Erythroblast (primary cell): ENCODE results near the gene TFIP11.

ENCODE experiments used
- DNase-seq, 2 experiments: peaks; one replicate each; lab custom pipeline; 2025; lab: John Stamatoyannopoulos, UW
- GATA1 ChIP-seq: IDR thresholded peaks from 2 replicates; pipeline ENCODE4 v1.6.1; 2011; ENCODE audit warnings: low read depth, mild to moderate bottlenecking, control low read depth, low read length, moderate library complexity
- POLR2A ChIP-seq: IDR thresholded peaks from 2 replicates; pipeline ENCODE4 v1.6.1; 2011; ENCODE audit warnings: mild to moderate bottlenecking, low read length

The TFIP11 gene

DNA sequence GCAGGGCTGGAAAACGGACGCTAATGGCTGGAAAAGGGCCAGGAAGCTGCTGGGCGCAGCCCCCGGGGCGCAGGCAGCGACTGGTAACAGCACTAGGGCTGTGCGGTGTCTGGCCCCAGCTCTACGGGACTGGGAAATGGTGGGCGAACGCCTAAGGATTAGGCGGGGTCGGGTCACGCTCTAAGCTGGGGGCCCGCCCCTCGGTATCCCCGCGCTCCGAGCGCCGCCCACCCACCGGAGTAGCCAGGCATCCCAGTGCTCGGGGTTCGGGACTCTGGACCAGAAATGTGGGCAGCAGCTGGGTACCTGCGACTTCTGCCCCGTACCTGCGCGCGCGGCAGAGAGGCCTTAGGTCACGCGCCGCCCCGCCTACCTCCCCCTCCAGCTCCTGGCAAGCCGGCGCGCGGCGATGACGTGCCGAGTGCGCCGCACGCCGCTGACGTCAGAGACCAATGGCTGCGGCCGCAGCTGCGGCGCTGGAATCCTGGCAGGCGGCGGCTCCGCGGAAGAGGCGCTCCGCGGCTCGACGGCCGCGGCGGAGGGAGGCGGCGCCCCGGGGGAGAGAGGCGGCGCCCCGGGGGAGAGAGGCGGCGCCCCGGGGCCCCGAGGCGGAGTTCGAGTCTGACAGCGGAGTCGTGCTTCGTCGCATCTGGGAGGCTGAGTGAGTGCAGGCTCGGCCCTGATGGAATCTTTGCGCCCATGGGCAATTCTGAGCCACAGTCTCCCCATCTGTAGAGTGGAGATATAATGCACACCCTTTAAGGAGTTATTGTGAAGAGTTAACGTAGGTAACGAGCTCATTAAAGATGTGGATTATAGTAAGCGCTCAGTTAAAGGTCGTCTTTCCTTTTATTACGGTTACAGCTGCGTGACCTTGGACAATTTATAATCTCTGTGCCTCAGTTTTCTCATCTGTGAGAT lies 28.6 kb downstream of the TFIP11 start, which contains the start of the genes HPS4 and SRRD:
HPS4 (minus strand) TSS at position 345 of the 921 bp plus-strand sequence. CDS start 2,021 bp downstream, outside the sequence.
SRRD (plus strand) TSS at position 439 of the 921 bp plus-strand sequence; CDS start at position 453, 14 bp downstream.
- DNase-seq, result peak; percentile 96 to 98
- no peak for TF ChIP-seq GATA1
- peak; percentile 85 for TF ChIP-seq POLR2A

DNA sequence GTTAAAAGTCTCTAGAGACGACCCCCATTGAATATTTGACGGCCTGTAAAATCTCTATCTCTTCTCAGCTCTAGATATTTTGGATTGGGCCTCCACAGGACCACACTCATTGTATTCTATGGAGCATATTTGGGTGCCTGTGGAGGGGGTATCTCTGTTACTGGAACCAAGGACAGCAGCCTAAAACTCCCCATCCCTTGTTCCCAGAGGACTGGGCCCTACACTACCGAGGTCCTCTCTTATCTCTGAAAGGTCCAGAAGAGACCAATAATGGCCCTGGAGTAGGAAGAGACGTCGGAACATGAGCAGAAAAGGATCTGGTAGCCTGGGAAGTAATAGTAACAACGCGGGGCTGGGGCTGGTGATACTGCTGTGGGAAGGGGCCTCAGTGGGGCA lies 29.2 kb downstream of the TFIP11 start:
- TF ChIP-seq POLR2A, result no peak
- DNase-seq, result no peak

DNA sequence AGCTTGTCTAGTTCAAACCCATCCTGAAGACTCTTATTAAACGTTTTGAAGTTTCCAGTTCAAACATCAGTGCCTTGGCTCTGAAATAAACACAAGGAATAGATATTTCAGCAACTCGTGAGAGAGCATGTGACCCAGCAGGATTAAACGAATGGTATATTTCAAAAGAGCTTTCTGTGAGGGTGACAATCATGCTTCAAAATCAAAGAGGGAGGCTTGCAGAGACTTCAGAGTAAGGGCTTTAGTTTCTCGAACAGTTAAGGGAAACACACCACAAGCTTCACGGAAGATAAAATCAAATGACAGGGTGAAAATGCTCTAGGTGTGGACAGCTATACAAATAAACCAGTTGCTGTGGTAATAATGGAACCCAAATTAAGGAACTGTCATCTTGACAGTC lies 30.1 kb downstream of the TFIP11 start:
- TF ChIP-seq POLR2A (no peak), GATA1 (no peak)

DNA sequence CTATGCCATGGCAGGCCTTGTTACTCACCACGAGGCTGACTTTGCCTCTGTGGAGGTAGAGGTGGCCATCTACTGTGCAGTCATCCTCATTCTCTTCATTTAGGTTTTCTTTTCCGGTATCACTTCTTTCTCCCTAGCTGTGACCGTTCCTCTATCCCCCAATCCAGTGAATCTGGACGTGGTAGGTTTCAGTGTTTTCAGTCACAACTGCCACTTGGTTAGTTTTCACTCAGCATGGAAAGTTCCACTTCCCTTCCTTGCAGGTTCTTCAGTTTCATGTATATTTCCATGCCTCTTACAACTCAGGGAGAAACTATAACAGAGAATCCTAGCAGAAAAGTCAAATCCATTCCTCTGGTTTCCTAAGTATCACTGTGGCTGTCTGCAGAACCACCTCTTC lies 30.6 kb downstream of the TFIP11 start:
- peak in 1 of 2 experiments; percentile 51 for DNase-seq
- TF ChIP-seq POLR2A (no peak), GATA1 (no peak)

More for the DNA sequence above, 30.1 kb downstream of the TFIP11 start:
- peak; percentile 57 to 68 for DNase-seq

DNA sequence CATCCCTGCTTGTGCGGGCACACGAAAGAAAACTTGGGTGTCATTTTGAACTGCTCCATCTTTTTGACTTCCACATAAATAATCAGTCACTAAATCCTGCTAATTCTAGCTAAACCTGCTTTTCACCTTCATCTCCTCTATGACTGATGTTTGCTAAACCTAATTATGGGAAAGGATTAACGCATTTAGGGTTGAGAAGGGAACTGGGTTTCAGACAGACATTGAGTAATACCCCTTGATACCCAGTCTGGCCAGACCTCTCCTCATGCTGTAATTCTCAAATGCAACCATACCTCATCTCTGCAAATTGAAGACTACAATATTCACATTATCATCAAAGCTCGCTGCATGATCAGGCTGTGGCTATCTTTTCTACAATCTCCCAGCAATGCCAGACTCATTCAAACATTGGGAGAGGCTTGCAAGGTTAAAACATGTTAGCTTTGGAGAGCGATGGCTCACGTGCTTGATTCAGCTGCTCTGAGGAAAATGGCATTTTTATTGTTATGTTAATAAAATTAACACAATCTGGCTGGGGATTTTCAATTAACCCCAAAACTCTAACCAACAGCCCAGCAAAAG lies 31.1 kb downstream of the TFIP11 start:
- peak; percentile 36 to 51 for DNase-seq
- TF ChIP-seq POLR2A (no peak), GATA1 (no peak)

DNA sequence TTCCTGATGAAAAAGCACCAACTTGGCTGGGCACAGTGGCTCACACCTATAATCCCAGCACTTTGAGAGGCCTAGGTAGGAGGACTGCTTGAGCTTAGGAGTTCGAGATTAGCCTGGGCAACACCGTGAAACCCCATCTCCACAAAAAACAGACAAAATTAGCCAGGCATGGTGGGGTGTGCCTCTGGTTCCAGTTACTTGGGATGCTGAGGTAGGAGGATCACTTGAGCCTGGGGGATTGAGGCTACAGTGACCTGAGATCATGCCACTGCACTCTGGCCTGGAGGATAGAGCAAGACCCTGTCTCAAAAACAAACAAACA lies 31.7 kb downstream of the TFIP11 start:
- DNase-seq, result no peak
- TF ChIP-seq POLR2A, result no peak
- no peak for TF ChIP-seq GATA1

DNA sequence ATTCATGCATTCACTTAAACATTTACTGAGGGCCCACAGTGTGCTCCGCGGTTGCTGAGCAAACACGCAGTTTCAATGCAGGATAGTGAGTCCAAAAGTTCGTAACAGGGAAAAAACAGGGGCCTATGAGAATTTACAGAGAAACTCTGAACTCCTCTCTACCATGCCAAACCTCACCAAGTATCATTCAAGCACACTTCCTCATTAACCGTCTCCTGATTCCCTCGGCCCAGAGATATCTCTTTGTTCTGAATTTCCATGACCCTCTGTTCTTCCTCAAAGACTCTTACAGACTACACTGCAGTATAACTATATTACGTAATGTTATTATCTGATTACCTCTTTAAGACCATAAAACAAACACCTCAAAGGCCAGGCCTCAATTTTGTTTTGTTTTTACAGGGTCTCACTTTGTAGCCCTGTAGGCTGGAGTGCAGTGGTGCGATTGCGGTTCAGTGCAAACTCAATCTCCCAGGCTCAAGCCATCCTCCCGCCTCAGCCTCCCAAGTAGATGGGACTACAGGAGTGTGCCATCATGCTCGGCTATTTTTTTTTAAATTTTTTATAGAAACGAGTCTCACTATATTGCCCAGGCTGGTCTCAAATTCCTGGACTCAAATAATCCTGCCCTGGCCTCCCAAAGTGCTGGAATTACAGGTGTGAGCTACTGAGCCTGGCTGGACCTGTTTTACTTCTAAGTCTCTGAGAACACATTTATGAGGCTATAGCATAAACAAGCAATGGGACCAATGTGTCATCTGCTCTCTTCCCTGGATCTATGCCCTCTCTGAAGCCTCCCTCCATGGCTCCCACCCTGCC lies 32.3 kb downstream of the TFIP11 start:
- TF ChIP-seq POLR2A (peak; percentile 80), GATA1 (no peak)
- DNase-seq, result peak in 1 of 2 experiments; percentile 51

DNA sequence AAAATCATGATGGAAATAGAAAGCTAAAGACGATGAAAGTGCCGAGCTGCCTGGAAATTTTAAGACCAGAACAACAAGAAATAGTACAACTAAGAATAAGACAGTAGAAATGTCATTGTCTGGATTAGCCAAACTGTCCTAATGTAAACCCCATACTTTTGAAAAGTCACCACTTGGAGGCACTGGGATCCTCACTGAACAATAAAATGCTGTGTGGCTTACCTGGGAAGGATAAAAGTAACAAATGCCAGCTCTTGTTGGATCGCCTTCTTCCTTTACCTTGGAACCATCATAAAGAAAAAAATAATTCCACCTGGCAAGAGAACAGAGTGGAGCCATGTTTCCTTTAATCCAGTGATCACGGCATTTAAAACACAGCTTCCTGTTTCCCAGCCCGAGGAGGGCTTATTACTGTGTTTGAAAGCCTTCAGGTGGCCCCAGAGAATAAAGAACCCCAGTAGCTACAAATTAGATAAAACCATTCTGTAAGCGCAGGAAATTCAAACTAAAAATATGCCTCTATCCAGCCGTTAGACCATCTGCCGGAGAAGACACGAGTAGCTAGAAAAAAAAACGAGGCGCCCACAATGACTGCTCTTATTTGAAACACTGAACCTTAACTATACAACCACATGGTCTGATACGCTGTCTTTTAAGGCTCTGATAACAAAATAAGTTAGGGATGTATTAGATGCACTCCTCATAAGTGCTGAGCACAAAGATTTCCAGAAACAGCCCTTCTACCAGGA lies 33.1 kb downstream of the TFIP11 start:
- peak; percentile 88 to 93 for DNase-seq

DNA sequence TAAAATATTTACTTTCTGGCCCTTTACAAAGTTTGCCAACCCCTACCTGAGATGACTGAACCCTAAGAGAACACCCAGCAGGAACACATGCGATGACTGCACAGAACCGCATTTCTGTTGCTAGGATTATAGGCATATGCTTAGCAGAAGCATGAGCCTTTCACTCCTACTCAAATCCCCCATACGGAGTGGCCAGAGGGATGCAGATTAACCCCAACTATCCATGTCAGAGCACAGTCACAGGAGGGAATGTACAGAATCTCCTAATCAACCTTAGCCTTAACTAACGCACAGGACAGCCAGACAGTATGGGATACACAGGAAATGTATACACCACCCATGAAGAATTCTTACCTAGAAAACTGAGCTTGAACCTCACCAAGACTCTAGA lies 34.9 kb downstream of the TFIP11 start:
- TF ChIP-seq GATA1 (no peak), POLR2A (no peak)
- DNase-seq, result no peak

More for the DNA sequence above, 33.1 kb downstream of the TFIP11 start:
- no peak for TF ChIP-seq POLR2A

DNA sequence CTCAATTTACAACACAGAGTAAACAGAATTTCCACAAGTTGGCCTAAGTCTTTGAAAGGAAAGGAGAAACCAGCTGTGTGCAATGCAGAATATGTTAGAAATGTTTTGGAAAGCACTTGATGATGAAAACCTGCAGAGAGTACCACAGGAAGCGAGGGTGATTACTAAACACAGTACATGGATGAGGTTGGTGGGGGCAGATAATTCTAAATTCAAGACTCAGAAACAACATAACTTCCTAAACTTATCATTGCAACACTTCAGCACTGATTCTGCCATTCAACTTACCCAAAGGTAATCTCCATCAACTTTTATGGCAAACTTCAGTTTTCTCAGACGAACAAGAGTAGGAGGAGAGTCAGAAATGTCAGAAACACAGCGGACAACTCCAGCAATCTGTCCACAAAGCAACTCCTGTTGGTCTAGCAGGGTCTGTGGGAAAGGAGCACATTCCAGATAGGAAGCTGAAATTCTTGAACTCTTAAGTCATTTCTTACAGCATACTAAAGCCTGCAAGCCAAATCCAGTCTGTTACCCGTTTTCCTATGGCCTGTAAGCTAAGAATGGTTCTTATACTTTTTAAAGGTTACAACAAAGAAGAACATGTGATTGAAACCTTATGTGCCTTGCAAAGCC lies 35.5 kb downstream of the TFIP11 start:
- TF ChIP-seq GATA1 (no peak), POLR2A (no peak)
- DNase-seq, result no peak

DNA sequence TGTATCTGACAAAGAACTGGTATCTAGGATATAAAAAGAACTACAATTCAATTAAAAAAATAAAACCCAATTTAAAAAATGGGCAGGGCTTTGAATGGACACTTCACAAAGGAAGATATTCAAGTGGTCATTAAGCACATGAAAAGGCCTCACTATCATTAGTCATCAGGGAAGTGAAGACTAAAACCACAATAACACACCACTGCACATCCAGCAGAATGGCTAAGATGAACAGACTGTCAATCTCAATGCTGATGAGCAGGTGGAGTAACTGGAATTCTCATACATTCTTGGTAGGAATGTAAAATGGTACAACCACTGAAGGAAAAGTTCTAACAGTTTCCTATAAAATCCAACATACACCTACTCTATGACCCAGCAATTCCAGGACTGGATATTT lies 37.6 kb downstream of the TFIP11 start:
- no peak for DNase-seq
- TF ChIP-seq POLR2A, result no peak
- TF ChIP-seq GATA1, result no peak

DNA sequence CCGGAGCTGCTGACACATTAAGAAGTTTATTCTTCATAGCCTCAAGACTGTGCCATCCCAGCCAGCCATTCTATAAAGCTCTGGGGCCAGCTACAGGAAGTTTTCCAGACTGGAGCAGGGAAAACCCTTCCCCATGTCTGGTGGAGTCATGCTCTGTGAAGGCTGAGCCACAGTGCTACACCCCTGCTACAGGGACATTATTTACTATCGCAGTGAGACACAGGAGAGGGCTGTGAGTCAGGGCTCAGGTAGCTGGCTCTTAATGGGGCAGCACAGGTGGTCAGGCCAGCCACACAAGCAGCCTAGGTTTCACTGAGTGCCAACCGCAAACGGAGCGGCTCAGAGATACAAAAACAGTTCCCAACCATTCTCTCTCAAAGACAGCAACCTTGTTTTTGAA lies 40.8 kb downstream of the TFIP11 start:
- DNase-seq, result no peak
- TF ChIP-seq GATA1 (no peak), POLR2A (no peak)

DNA sequence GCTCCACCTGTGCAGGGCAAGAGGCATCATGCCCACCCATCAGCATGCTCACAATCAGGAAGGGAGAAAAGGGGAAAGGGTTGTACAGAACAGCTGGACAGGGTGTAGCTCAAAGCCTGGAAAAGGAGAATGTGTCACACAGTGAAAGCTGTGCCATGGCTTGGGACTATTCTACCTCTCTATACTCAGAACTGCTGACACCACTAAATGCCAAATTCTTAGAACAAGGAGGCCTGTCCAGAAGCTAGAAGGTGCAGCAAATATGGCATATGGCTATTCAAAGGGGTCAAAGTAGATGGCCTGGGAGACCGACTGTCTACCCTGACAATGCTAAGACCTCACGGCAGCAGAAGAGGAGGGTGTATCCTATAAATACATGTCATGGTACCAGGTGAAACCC lies 41.5 kb downstream of the TFIP11 start:
- no peak for DNase-seq
- no peak for TF ChIP-seq POLR2A
- no peak for TF ChIP-seq GATA1

DNA sequence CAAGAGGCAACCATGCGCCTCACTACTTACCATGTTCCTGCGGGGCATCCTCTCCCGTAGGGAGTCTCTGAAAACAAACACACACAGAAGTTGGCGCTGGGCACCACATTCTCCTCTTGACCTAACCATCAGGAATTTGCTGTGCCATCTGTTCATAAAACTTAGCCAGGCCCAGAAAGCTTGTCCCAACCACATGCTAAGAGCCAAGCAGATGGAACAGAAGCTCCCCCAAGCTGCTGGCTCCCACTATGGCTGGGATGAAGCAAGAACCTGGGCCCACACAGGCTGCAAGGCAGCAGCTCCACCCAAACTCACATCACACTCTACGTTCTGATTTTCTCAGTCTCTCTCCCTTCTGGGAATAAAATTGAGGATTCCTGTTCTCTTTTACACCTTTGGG lies 46.1 kb downstream of the TFIP11 start:
- no peak for DNase-seq
- no peak for TF ChIP-seq POLR2A
- TF ChIP-seq GATA1, result no peak
